K562 (cell line): ENCODE data around the gene NSMCE1. TPM values are rescaled to one million over a fixed set of nuclear protein-coding genes. Genes with fewer than 3 reads are reported as not detected.

ENCODE experiments used
- ATF7 ChIP-seq: fragments of 450-650 bp; IDR thresholded peaks from 2 replicates; pipeline ENCODE4 v1.7.1; 2014; ENCODE audit warnings: mild to moderate bottlenecking, moderate library complexity
- CREBBP ChIP-seq: IDR thresholded peaks from one replicate; pipeline ENCODE4 v1.6.1; 2012; ENCODE audit warnings: low read depth, mild to moderate bottlenecking, control low read depth, inconsistent platforms, low read length
- E2F4 ChIP-seq: sonication (generic); formaldehyde crosslinking; IDR thresholded peaks from 2 replicates; pipeline ENCODE4 v1.8.0; 2022; ENCODE audit warnings: mild to moderate bottlenecking, low read depth, missing genetic modification reagents
- KLF6 ChIP-seq: fragments of 250-450 bp; sonication (Bioruptor Pico); IDR thresholded peaks from 2 replicates; pipeline ENCODE4 v1.4.0; 2020; ENCODE audit warnings: mild to moderate bottlenecking, moderate library complexity, borderline replicate concordance
- MECOM ChIP-seq: fragments of 250-450 bp; sonication (Bioruptor Pico); IDR thresholded peaks from 2 replicates; pipeline ENCODE4 v1.8.0; 2022; ENCODE audit warnings: inconsistent platforms
- NFE2L1 ChIP-seq: fragments of 450-650 bp; IDR thresholded peaks from 2 replicates; pipeline ENCODE4 v1.6.1; 2016; ENCODE audit warnings: missing genetic modification characterization, low read depth, mild to moderate bottlenecking, missing compliant biosample characterization, moderate library complexity, borderline replicate concordance
- NR0B1 ChIP-seq: fragments of 450-650 bp; IDR thresholded peaks from one replicate; pipeline ENCODE4 v1.6.1; 2018; ENCODE audit warnings: mild to moderate bottlenecking, moderate library complexity; ENCODE audit not compliant: partially characterized antibody
- RBM25 ChIP-seq: fragments of 200-400 bp; formaldehyde crosslinking; IDR thresholded peaks from 2 replicates; pipeline ENCODE4 v1.6.1; 2018; ENCODE audit warnings: low read length, low read depth, moderate library complexity; ENCODE audit not compliant: severe bottlenecking
- TEAD1 ChIP-seq, 2 experiments: fragments of 450-650 bp in 1 of 2; sonication (generic) in 1 of 2; formaldehyde crosslinking; IDR thresholded peaks; 2 replicates each; pipeline versions ENCODE4 v1.4.0 to v1.8.0; 2020 to 2022; ENCODE audit warnings: mild to moderate bottlenecking in 2 of 2, missing genetic modification reagents in 1 of 2
- ZBTB17 ChIP-seq: fragments of 450-650 bp; formaldehyde crosslinking; IDR thresholded peaks from 2 replicates; pipeline ENCODE4 v1.4.0; 2020; ENCODE audit warnings: mild to moderate bottlenecking
- ZBTB49 ChIP-seq: sonication (generic); formaldehyde crosslinking; IDR thresholded peaks from 2 replicates; pipeline ENCODE4 v1.8.0; 2022; ENCODE audit warnings: missing genetic modification reagents, mild to moderate bottlenecking, borderline replicate concordance
- ZFX ChIP-seq: sonication (generic); formaldehyde crosslinking; IDR thresholded peaks from 2 replicates; pipeline ENCODE4 v1.8.0; 2022; ENCODE audit warnings: mild to moderate bottlenecking, missing genetic modification reagents, moderate library complexity
- ZNF586 ChIP-seq: fragments of 450-650 bp; formaldehyde crosslinking; conservative IDR thresholded peaks from 2 replicates; pipeline ENCODE4 v1.4.0; 2020; ENCODE audit warnings: mild to moderate bottlenecking, moderate library complexity
- ZNF609 ChIP-seq: sonication (generic); formaldehyde crosslinking; IDR thresholded peaks from 2 replicates; pipeline ENCODE4 v1.8.1; 2023; ENCODE audit warnings: missing genetic modification reagents, mild to moderate bottlenecking, borderline replicate concordance
- ZNF75A ChIP-seq: fragments of 450-650 bp; formaldehyde crosslinking; IDR thresholded peaks from 2 replicates; pipeline ENCODE4 v1.4.0; 2020; ENCODE audit warnings: mild to moderate bottlenecking
- ZNF780A ChIP-seq: fragments of 250-450 bp; sonication (Bioruptor Pico); IDR thresholded peaks from 2 replicates; pipeline ENCODE4 v1.5.0; 2021; ENCODE audit warnings: mild to moderate bottlenecking
- polyA plus RNA-seq, 8 experiments: library from polyadenylated mRNA; depleted of rRNA in 4 of 8; stranded (reverse) in 5 of 8; unstranded in 3 of 8; fragments of >200 nt; fragmentation: Nextera tagmentation in 2 of 8; fragmentation: Illumina TruSeq in 1 of 8; extraction: Ambion mirVana in 2 of 8; extraction: Trizol in 1 of 8; gene quantifications; 2 replicates each; pipeline versions ENCODE4 v1.2.1 to v1.2.3, GENCODE V29; 2011 to 2014; ENCODE audit warnings: inconsistent platforms in 1 of 8, missing spikeins in 1 of 8
- total RNA-seq, 7 experiments: library from RNA; depleted of rRNA in 6 of 7; stranded (reverse); fragments of >200 nt in 6 of 7; fragmentation: Illumina TruSeq in 2 of 7; extraction: Trizol in 2 of 7; gene quantifications; 2 replicates each; pipeline versions ENCODE4 v1.2.1 to v1.2.3, GENCODE V29; 2011 to 2021; ENCODE audit warnings: low replicate concordance in 1 of 7

Gene NSMCE1
- total and polyA plus RNA-seq, 9 of the 15 experiments (the other 6 are each of a cell fraction or from before 2014, with no cell fraction given) = 52.1 to 163 (median 61.5) TPM

GRCh38 chr16:27228621-27229501, 39.7 kb downstream of the NSMCE1 start (continued):
- TF ChIP-seq RBM25 (no peak), ZBTB17 (CRISPR knock-in tag) (peak; percentile 99), CREBBP (no peak), ZBTB49 (CRISPR knock-in tag) (no peak), NFE2L1 (tag) (no peak), KLF6 (CRISPR knock-in tag) (no peak), ZFX (CRISPR knock-in tag) (no peak), ZNF780A (CRISPR knock-in tag) (no peak), MECOM (CRISPR knock-in tag) (no peak), TEAD1 (CRISPR knock-in tag; IDR thresholded peaks at IDR 0.05) (no peak), ZNF586 (CRISPR knock-in tag) (no peak), ZNF75A (CRISPR knock-in tag) (peak; percentile 79), E2F4 (CRISPR knock-in tag) (no peak), ATF7 (peak; percentile 83), NR0B1 (no peak), ZNF609 (CRISPR knock-in tag) (no peak)
